Trophoblast cell (in vitro differentiated cells and primary cell): ENCODE measurements around the gene ECSCR.

Source experiments
- DNase-seq, 2 donors: peaks; one replicate each; pipeline ENCODE4 v3.0.0-alpha.2; 2016
- H2AFZ ChIP-seq: 2 replicates; pipeline ENCODE4 v1.6.1; 2013; ENCODE audit warnings: low read length, moderate library complexity, mild to moderate bottlenecking; ENCODE audit not compliant: insufficient read depth, poor library complexity
- H2AK5ac ChIP-seq: 2 replicates; pipeline ENCODE4 v1.6.1; 2013; ENCODE audit warnings: mild to moderate bottlenecking, low read length
- H2BK120ac ChIP-seq: 2 replicates; pipeline ENCODE4 v1.6.1; 2013; ENCODE audit warnings: low read length, mild to moderate bottlenecking, moderate library complexity; ENCODE audit not compliant: insufficient read depth, poor library complexity
- H2BK12ac ChIP-seq: 2 replicates; pipeline ENCODE4 v1.6.1; 2013; ENCODE audit warnings: mild to moderate bottlenecking, low read length, moderate library complexity
- H2BK5ac ChIP-seq: 2 replicates; pipeline ENCODE4 v1.6.1; 2013; ENCODE audit warnings: low read length, low read depth, moderate library complexity, mild to moderate bottlenecking; ENCODE audit not compliant: poor library complexity
- H3K14ac ChIP-seq: 2 replicates; pipeline ENCODE4 v1.6.1; 2013; ENCODE audit warnings: mild to moderate bottlenecking, low read length
- H3K18ac ChIP-seq: 2 replicates; pipeline ENCODE4 v1.6.1; 2013; ENCODE audit warnings: mild to moderate bottlenecking, low read length
- H3K23ac ChIP-seq: 2 replicates; pipeline ENCODE4 v1.6.1; 2013; ENCODE audit warnings: low read length
- H3K27ac ChIP-seq: 2 replicates; pipeline ENCODE4 v1.5.1; 2013; ENCODE audit warnings: low read depth, mild to moderate bottlenecking, inconsistent platforms, low read length, moderate library complexity
- H3K27me3 ChIP-seq: 2 replicates; pipeline ENCODE4 v1.6.1; 2013; ENCODE audit warnings: inconsistent platforms, mild to moderate bottlenecking, low read length, moderate library complexity; ENCODE audit not compliant: insufficient read depth
- H3K36me3 ChIP-seq, 2 experiments: 1 replicate in 1 of 2; 2 replicates in 1 of 2; pipeline ENCODE4 v1.6.1; 2013; ENCODE audit warnings: low read length in 2 of 2, mild to moderate bottlenecking in 2 of 2, moderate library complexity in 1 of 2; ENCODE audit not compliant: insufficient read depth in 2 of 2, control insufficient read depth in 1 of 2
- H3K4ac ChIP-seq: 2 replicates; pipeline ENCODE4 v1.6.1; 2013; ENCODE audit warnings: low read depth, mild to moderate bottlenecking, low read length, moderate library complexity
- H3K4me1 ChIP-seq, 2 experiments: 1 replicate in 1 of 2; 2 replicates in 1 of 2; pipeline ENCODE4 v1.6.1; 2013; ENCODE audit warnings: low read length in 2 of 2, mild to moderate bottlenecking in 2 of 2, moderate library complexity in 1 of 2; ENCODE audit not compliant: insufficient read depth in 2 of 2, control insufficient read depth in 1 of 2
- H3K4me2 ChIP-seq: 2 replicates; pipeline ENCODE4 v1.6.1; 2013; ENCODE audit warnings: inconsistent platforms, mild to moderate bottlenecking, low read length, moderate library complexity
- H3K4me3 ChIP-seq: 2 replicates; pipeline ENCODE4 v1.5.1; 2013; ENCODE audit warnings: mild to moderate bottlenecking, low read depth, low read length, inconsistent platforms
- H3K79me1 ChIP-seq: one replicate; pipeline ENCODE4 v1.6.1; 2013; ENCODE audit warnings: low read length
- H3K79me2 ChIP-seq: 2 replicates; pipeline ENCODE4 v1.6.1; 2013; ENCODE audit warnings: low read length, mild to moderate bottlenecking; ENCODE audit not compliant: control insufficient read depth, insufficient read depth, poor library complexity
- H3K9ac ChIP-seq: 2 replicates; pipeline ENCODE4 v1.6.1; 2013; ENCODE audit warnings: mild to moderate bottlenecking, low read length
- H3K9me3 ChIP-seq: 2 replicates; pipeline ENCODE4 v1.6.1; 2013; ENCODE audit warnings: low read depth, mild to moderate bottlenecking, control low read depth, inconsistent platforms, low read length; ENCODE audit not compliant: insufficient read depth
- H4K12ac ChIP-seq: 2 replicates; pipeline ENCODE4 v1.6.1; 2013; ENCODE audit warnings: low read depth, mild to moderate bottlenecking, low read length, moderate library complexity
- H4K8ac ChIP-seq: 2 replicates; pipeline ENCODE4 v1.6.1; 2013; ENCODE audit warnings: low read depth, mild to moderate bottlenecking, low read length, moderate library complexity
- H4K91ac ChIP-seq: one replicate; pipeline ENCODE4 v1.6.1; 2013; ENCODE audit warnings: low read depth, mild to moderate bottlenecking, low read length, moderate library complexity
- WGBS: extraction: QIAGEN DNeasy Blood & Tissue Kit; methylation state at CpG from one replicate; pipeline ENCODE4 v1.1.7; 2013; ENCODE audit warnings: missing lambda C conversion rate; ENCODE audit not compliant: insufficient read length, insufficient coverage; ENCODE audit errors: extremely low coverage; 5-methylcytosine and 5-hydroxymethylcytosine counted together

Gene ECSCR

DNA sequence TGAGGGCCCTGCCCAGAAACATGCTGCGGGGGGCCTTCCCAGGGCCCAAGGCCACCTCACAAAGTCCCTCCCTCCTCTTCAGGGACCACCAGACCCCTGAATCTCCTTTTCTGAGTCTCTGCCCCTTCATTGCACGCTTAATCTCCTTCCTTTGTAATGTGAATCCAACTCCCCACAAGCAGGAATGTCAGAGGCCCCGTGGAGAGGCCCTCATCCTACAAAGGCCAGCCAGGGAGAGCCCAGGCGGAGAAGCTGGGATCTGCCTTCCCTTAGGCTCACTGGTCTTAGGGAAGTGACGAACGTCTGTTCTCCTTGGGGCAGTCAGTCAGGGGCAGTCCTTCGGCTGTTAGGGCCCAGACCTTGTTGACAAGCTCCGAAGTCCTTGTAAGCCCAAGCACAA, 10.6 kb upstream of the ECSCR start:
- DNase-seq: no peak

DNA sequence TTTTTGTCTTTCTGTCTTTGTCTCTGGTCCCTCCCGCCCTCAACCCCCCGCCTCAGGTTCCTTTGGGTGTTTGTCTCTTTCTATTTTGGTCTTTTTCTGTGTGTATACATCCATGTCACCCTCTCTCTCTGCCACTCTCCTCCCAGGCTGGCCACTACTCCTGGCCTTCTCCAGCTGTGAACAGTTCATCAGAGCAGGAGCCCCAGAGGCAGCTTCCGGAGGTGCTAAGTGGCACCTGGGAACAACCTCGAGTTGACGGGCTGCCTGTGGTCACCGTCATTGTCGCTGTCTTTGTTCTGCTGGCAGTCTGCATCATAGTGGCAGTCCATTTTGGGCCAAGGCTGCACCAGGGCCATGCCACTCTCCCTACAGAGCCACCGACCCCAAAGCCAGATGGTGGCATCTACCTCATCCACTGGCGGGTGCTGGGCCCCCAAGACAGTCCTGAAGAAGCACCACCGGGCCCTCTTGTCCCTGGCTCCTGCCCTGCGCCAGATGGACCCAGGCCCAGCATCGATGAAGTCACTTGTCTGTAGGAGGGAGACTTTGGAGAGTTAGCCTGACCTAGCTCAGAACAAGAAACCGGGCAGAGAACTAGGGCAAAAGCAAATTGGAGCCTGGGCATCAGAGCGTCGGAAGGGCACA, 10.0 kb upstream of the ECSCR start:
- no peak overlapping the region for H3K4me2 ChIP-seq
- H3K9ac ChIP-seq: no peak overlapping the region
- no peak overlapping the region for H2AFZ ChIP-seq
- no peak overlapping the region for H4K8ac ChIP-seq
- H3K9me3 ChIP-seq: peaks cover 2% of the 10 kb centered on the region
- no peak overlapping the region for H4K91ac ChIP-seq
- H2BK12ac ChIP-seq: no peak overlapping the region
- H3K18ac ChIP-seq: no peak overlapping the region
- no peaks in the 10 kb centered on the region for H3K27me3 ChIP-seq
- no peak overlapping the region for H2AK5ac ChIP-seq
- no peak overlapping the region for H3K23ac ChIP-seq
- no peak for DNase-seq
- no peaks in the 10 kb centered on the region for H3K79me2 ChIP-seq
- no peak overlapping the region for H3K14ac ChIP-seq
- no peak overlapping the region for H3K4ac ChIP-seq
- no peak overlapping the region for H3K27ac ChIP-seq
- no peak overlapping the region for H2BK120ac ChIP-seq
- no peak overlapping the region for H4K12ac ChIP-seq
- no peak overlapping the region for H2BK5ac ChIP-seq
- no peak overlapping the region for H3K4me3 ChIP-seq
- H3K4me1 ChIP-seq: peaks cover 6 to 7% of the 10 kb centered on the region in 2 experiments
- H3K36me3 ChIP-seq: no peaks in the 10 kb centered on the region
- no peaks in the 10 kb centered on the region for H3K79me1 ChIP-seq
- WGBS: no CpG with 5 or more reads among the region's 15 CpGs

More for the DNA sequence above, 10.6 kb upstream of the ECSCR start:
- Histone ChIP-seq H3K4me3 (no peak overlapping the region), H3K23ac (no peak overlapping the region), H3K4me2 (no peak overlapping the region), H4K91ac (no peak overlapping the region), H4K12ac (no peak overlapping the region), H2BK5ac (no peak overlapping the region), H3K27me3 (no peaks in the 10 kb centered on the region), H2AK5ac (no peak overlapping the region), H3K4ac (no peak overlapping the region), H3K27ac (no peak overlapping the region), H3K9ac (no peak overlapping the region), H3K9me3 (peaks cover 2% of the 10 kb centered on the region), H3K18ac (no peak overlapping the region), H3K79me1 (no peaks in the 10 kb centered on the region), H2AFZ (peak overlapping the region; percentile 23), H3K14ac (no peak overlapping the region), H2BK120ac (no peak overlapping the region), H2BK12ac (no peak overlapping the region), H4K8ac (no peak overlapping the region), H3K79me2 (no peaks in the 10 kb centered on the region), H3K36me3 (no peaks in the 10 kb centered on the region), H3K4me1 (peaks cover 6 to 7% of the 10 kb centered on the region in 2 experiments)
- no CpG with 5 or more reads among the region's 8 CpGs for WGBS

DNA sequence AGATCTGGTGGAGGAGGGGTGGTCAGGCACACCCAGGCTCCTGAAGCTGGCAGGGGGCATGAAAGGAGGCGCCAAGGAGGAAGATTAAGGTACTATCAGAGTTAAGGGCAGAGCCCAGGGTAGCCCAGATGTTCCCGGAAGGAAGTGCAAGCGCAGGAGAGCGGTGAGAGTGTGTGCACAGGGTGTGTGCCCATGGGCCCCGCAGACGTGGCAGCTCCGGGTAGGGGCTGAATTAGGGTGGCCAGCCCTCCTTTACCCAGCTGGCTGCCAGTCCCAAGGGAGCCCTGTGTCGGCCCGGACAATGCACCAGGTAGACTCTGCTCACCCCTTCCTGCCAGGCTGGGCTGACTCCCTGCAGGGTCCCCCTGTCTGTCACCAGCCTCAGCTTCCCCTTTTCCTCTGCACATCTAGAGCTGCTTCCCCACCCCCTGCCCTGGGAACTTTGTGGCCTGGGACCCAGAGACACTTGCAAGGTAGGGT, 8.3 kb upstream of the ECSCR start, which contains the start of gene SMIM33:
TSS of gene SMIM33 (plus strand) at position 184 of the 480 bp plus-strand sequence. CDS start at position 302, 118 bp downstream.
- no CpG with 5 or more reads among the region's 9 CpGs for WGBS

DNA sequence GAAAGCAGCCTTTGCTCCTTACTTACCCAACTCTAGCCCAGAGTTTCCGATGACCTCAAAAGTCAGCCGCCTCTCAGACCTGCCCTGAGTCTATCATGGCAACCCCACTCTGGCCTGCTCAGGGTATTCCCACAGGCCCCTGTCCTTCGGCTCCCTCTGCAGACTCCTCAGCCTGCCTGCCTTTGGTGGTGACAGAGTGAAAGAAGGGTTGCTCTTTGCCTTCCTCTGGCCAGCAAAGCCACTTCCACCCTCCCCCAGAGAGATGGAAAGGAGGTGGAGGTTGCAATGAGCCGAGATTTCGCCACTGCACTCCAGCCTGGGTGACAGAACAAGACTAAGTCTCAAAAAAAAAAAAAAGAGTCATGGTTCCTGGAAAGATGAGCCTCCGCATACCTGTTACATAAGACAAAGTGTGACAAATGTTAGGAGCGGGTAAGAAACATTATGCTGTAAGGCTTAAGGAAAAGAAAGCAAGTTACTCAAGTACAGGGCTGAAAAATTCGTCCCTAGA, 5.9 kb upstream of the ECSCR start:
- H3K4me3 ChIP-seq: no peak overlapping the region
- H4K91ac ChIP-seq: no peak overlapping the region
- H2BK120ac ChIP-seq: no peak overlapping the region
- peak; percentile 68 to 82 for DNase-seq
- no peaks in the 10 kb centered on the region for H3K79me1 ChIP-seq
- WGBS: no CpG with 5 or more reads among the region's 8 CpGs
- peaks cover 2% of the 10 kb centered on the region for H3K9me3 ChIP-seq
- H2BK5ac ChIP-seq: no peak overlapping the region
- H3K23ac ChIP-seq: no peak overlapping the region
- peaks cover 1 to 5% of the 10 kb centered on the region in 2 experiments for H3K4me1 ChIP-seq
- H3K9ac ChIP-seq: no peak overlapping the region
- no peak overlapping the region for H3K18ac ChIP-seq
- no peak overlapping the region for H3K4ac ChIP-seq
- no peak overlapping the region for H3K4me2 ChIP-seq
- no peak overlapping the region for H2BK12ac ChIP-seq
- H2AK5ac ChIP-seq: no peak overlapping the region
- H2AFZ ChIP-seq: no peak overlapping the region
- no peak overlapping the region for H3K14ac ChIP-seq
- H3K27me3 ChIP-seq: no peaks in the 10 kb centered on the region
- no peaks in the 10 kb centered on the region for H3K79me2 ChIP-seq
- no peak overlapping the region for H4K8ac ChIP-seq
- H4K12ac ChIP-seq: no peak overlapping the region
- H3K27ac ChIP-seq: no peak overlapping the region
- H3K36me3 ChIP-seq: no peaks in the 10 kb centered on the region

More for the DNA sequence above, 8.3 kb upstream of the ECSCR start, which contains the start of gene SMIM33:
- H3K23ac ChIP-seq: no peak within 1 kb of the TSS
- H3K4ac ChIP-seq: no peak within 1 kb of the TSS
- no peak within 1 kb of the TSS for H3K14ac ChIP-seq
- H2BK120ac ChIP-seq: no peak within 1 kb of the TSS
- no peak within 1 kb of the TSS for H2AK5ac ChIP-seq
- no peak within 1 kb of the TSS for H2AFZ ChIP-seq
- no peak within 1 kb of the TSS for H3K4me3 ChIP-seq
- H3K36me3 ChIP-seq: no peaks in the 10 kb centered on the region
- H3K79me2 ChIP-seq: no peaks in the 10 kb centered on the region
- no peak within 1 kb of the TSS for H3K27ac ChIP-seq
- no peaks in the 10 kb centered on the region for H3K27me3 ChIP-seq
- no peaks in the 10 kb centered on the region for H3K79me1 ChIP-seq
- H3K9ac ChIP-seq: no peak within 1 kb of the TSS
- H4K12ac ChIP-seq: no peak within 1 kb of the TSS
- no peak within 1 kb of the TSS for H2BK12ac ChIP-seq
- no peak within 1 kb of the TSS for H3K4me2 ChIP-seq
- H4K91ac ChIP-seq: no peak within 1 kb of the TSS
- no peak within 1 kb of the TSS for H4K8ac ChIP-seq
- no peak within 1 kb of the TSS for H3K18ac ChIP-seq
- no peak within 1 kb of the TSS for H2BK5ac ChIP-seq
- H3K9me3 ChIP-seq: peaks cover 2% of the 10 kb centered on the region
- H3K4me1 ChIP-seq: peaks cover 6 to 7% of the 10 kb centered on the region in 2 experiments
- no peak for DNase-seq
